H9 (cell line): ENCODE data around the gene BHLHA15. TPM values are rescaled to one million over a fixed set of nuclear protein-coding genes. Genes with fewer than 3 reads are reported as not detected.

ENCODE experiments used
- DNase-seq: peaks from one replicate; pipeline ENCODE4 v3.0.0-alpha.2; 2017
- H2AFZ ChIP-seq: one replicate; pipeline ENCODE4 v1.6.1; 2013; ENCODE audit warnings: mild to moderate bottlenecking, low read length, control low read depth, moderate library complexity
- H2AK5ac ChIP-seq: 2 replicates; pipeline ENCODE4 v1.6.1; 2013; ENCODE audit warnings: low read length, control low read depth, mixed read lengths; ENCODE audit not compliant: insufficient read length
- H2BK120ac ChIP-seq: one replicate; pipeline ENCODE4 v1.6.1; 2013; ENCODE audit warnings: low read depth, mild to moderate bottlenecking, low read length, control low read depth, inconsistent platforms; ENCODE audit not compliant: poor library complexity, severe bottlenecking
- H2BK12ac ChIP-seq: 2 replicates; pipeline ENCODE4 v1.6.1; 2013; ENCODE audit warnings: low read length, control low read depth, mixed read lengths, low read depth; ENCODE audit not compliant: insufficient read length
- H2BK15ac ChIP-seq: 2 replicates; pipeline ENCODE4 v1.6.1; 2013; ENCODE audit warnings: low read depth, low read length, control low read depth
- H2BK20ac ChIP-seq: one replicate; pipeline ENCODE4 v1.6.1; 2013; ENCODE audit warnings: low read depth, mild to moderate bottlenecking, low read length, control low read depth, inconsistent platforms; ENCODE audit not compliant: poor library complexity, severe bottlenecking
- H2BK5ac ChIP-seq: 2 replicates; pipeline ENCODE4 v1.6.1; 2013; ENCODE audit warnings: low read length, control low read depth, mixed read lengths; ENCODE audit not compliant: insufficient read length
- H3K14ac ChIP-seq: 2 replicates; pipeline ENCODE4 v1.6.1; 2013; ENCODE audit warnings: low read length, control low read depth; ENCODE audit not compliant: insufficient read depth
- H3K18ac ChIP-seq: 2 replicates; pipeline ENCODE4 v1.6.1; 2013; ENCODE audit warnings: low read depth, mild to moderate bottlenecking, mixed read lengths, low read length, control low read depth; ENCODE audit not compliant: insufficient read length
- H3K23ac ChIP-seq: 2 replicates; pipeline ENCODE4 v1.6.1; 2013; ENCODE audit warnings: low read length, control low read depth, mixed read lengths, low read depth; ENCODE audit not compliant: insufficient read length
- H3K23me2 ChIP-seq: 2 replicates; pipeline ENCODE4 v1.6.1; 2013; ENCODE audit warnings: low read depth, mild to moderate bottlenecking, mixed read lengths, low read length, control low read depth; ENCODE audit not compliant: insufficient read length, poor library complexity, severe bottlenecking
- H3K27ac ChIP-seq: 2 replicates; pipeline ENCODE4 v1.5.1; 2013; ENCODE audit warnings: low read length, control low read depth, mixed read lengths, low read depth; ENCODE audit not compliant: insufficient read length
- H3K27me3 ChIP-seq: 2 replicates; pipeline ENCODE4 v1.6.1; 2013; ENCODE audit warnings: low read length, control low read depth, inconsistent platforms; ENCODE audit not compliant: insufficient read depth
- H3K4ac ChIP-seq: 2 replicates; pipeline ENCODE4 v1.6.1; 2013; ENCODE audit warnings: low read depth, mild to moderate bottlenecking, control low read depth, inconsistent platforms, low read length, moderate library complexity
- H3K4me1 ChIP-seq: 2 replicates; pipeline ENCODE4 v1.6.1; 2013; ENCODE audit warnings: low read length, control low read depth, inconsistent platforms; ENCODE audit not compliant: insufficient read depth
- H3K4me2 ChIP-seq: 2 replicates; pipeline ENCODE4 v1.6.1; 2013; ENCODE audit warnings: low read length, control low read depth, mixed read lengths; ENCODE audit not compliant: insufficient read length, insufficient read depth
- H3K56ac ChIP-seq: 2 replicates; pipeline ENCODE4 v1.6.1; 2013; ENCODE audit warnings: low read depth, mild to moderate bottlenecking, mixed read lengths, low read length, control low read depth; ENCODE audit not compliant: insufficient read length
- H3K79me1 ChIP-seq: 2 replicates; pipeline ENCODE4 v1.6.1; 2013; ENCODE audit warnings: low read depth, mild to moderate bottlenecking, moderate library complexity, low read length, control low read depth, inconsistent platforms; ENCODE audit not compliant: insufficient read depth, poor library complexity, severe bottlenecking
- H3K79me2 ChIP-seq: 2 replicates; pipeline ENCODE4 v1.6.1; 2013; ENCODE audit warnings: low read length, control low read depth, inconsistent platforms; ENCODE audit not compliant: insufficient read depth
- H3K9ac ChIP-seq: 2 replicates; pipeline ENCODE4 v1.6.1; 2013; ENCODE audit warnings: low read length, control low read depth, mixed read lengths; ENCODE audit not compliant: insufficient read length; ENCODE audit errors: extremely low read depth
- H3K9me3 ChIP-seq: one replicate; pipeline ENCODE4 v1.6.1; 2013; ENCODE audit warnings: low read depth, low read length, inconsistent platforms; ENCODE audit not compliant: control insufficient read depth
- H3T11ph ChIP-seq: one replicate; pipeline ENCODE4 v1.6.1; 2013; ENCODE audit warnings: mild to moderate bottlenecking, low read length, control low read depth, inconsistent platforms
- H4K20me1 ChIP-seq: one replicate; pipeline ENCODE4 v1.6.1; 2013; ENCODE audit not compliant: control insufficient read depth, insufficient read length, insufficient read depth
- H4K5ac ChIP-seq: 2 replicates; pipeline ENCODE4 v1.6.1; 2013; ENCODE audit warnings: low read depth, mild to moderate bottlenecking, mixed read lengths, low read length, control low read depth; ENCODE audit not compliant: insufficient read length
- H4K8ac ChIP-seq: replicated peaks from 2 replicates; pipeline ENCODE4 v1.6.1; 2013; ENCODE audit warnings: low read length, control low read depth, mixed read lengths, low read depth; ENCODE audit not compliant: insufficient read length
- H4K91ac ChIP-seq: 2 replicates; pipeline ENCODE4 v1.6.1; 2013; ENCODE audit warnings: low read depth, mild to moderate bottlenecking, moderate library complexity, mixed read lengths, low read length, control low read depth; ENCODE audit not compliant: insufficient read length
- H3K27ac Mint-ChIP-seq, 3 experiments: 2 replicates in 2 of 3; 3 replicates in 1 of 3; pipeline ENCODE4 v1.8.0; 2020 to 2021; ENCODE audit warnings: mixed read lengths in 3 of 3, mild to moderate bottlenecking in 1 of 3, moderate library complexity in 1 of 3
- H3K27me3 Mint-ChIP-seq: 2 replicates; pipeline ENCODE4 v1.8.0; 2021; ENCODE audit warnings: low read depth, mild to moderate bottlenecking, moderate library complexity, mixed read lengths
- H3K36me3 Mint-ChIP-seq, 3 experiments: 2 replicates in 2 of 3; 3 replicates in 1 of 3; pipeline ENCODE4 v1.8.0; 2020 to 2021; ENCODE audit warnings: low read depth in 3 of 3, mixed read lengths in 3 of 3; ENCODE audit not compliant: insufficient read depth in 1 of 3
- H3K4me1 Mint-ChIP-seq, 2 experiments: 2 replicates each; pipeline ENCODE4 v1.8.0; 2020; ENCODE audit warnings: mixed read lengths in 2 of 2
- H3K4me3 Mint-ChIP-seq, 2 experiments: 2 replicates in 1 of 2; 3 replicates in 1 of 2; pipeline ENCODE4 v1.8.0; 2020 to 2021; ENCODE audit warnings: mild to moderate bottlenecking in 2 of 2, mixed read lengths in 2 of 2, moderate library complexity in 1 of 2
- H3K9me3 Mint-ChIP-seq, 2 experiments: 2 replicates in 1 of 2; 3 replicates in 1 of 2; pipeline ENCODE4 v1.8.0; 2020; ENCODE audit warnings: mild to moderate bottlenecking in 2 of 2, mixed read lengths in 2 of 2, moderate library complexity in 1 of 2
- CTCF ChIP-seq: fragments of 200-600 bp; sonication (generic); conservative IDR thresholded peaks from 3 replicates; pipeline ENCODE4 v1.8.0; 2021; ENCODE audit warnings: antibody characterized with exemption, mild to moderate bottlenecking
- WGBS: extraction: QIAGEN DNeasy Blood & Tissue Kit; methylation state at CpG from one replicate; pipeline ENCODE4 v1.1.7; 2013; ENCODE audit warnings: missing lambda C conversion rate, low lambda C conversion rate, mixed read lengths; ENCODE audit not compliant: insufficient read length; ENCODE audit errors: extremely low coverage; 5-methylcytosine and 5-hydroxymethylcytosine counted together
- total RNA-seq: library from RNA; stranded (reverse); gene quantifications from 2 replicates; pipeline ENCODE4 v1.2.1, GENCODE V29; 2021

Gene BHLHA15
- total RNA-seq, 1 experiment from 2014 or later, result 1.4 TPM

- no peak overlapping the region for H2BK120ac ChIP-seq
- no peak overlapping the region for H3K27ac ChIP-seq
- no peak for TF ChIP-seq CTCF
- no peaks in the 10 kb centered on the region for H3K27me3 Mint-ChIP-seq
- H3K79me2 ChIP-seq, result no peaks in the 10 kb centered on the region
- H3K9ac ChIP-seq, result peak overlapping the region; percentile 5
- no peak for DNase-seq
- H3K4me1 ChIP-seq, result no peaks in the 10 kb centered on the region
- H2AFZ ChIP-seq, result no peak overlapping the region
- peak overlapping the region; percentile 96 to 97 for H3K4me3 Mint-ChIP-seq
- H3K79me1 ChIP-seq, result no peaks in the 10 kb centered on the region
- peaks cover 6% of the 10 kb centered on the region for H3K23me2 ChIP-seq
- H4K20me1 ChIP-seq, result no peaks in the 10 kb centered on the region
- peak overlapping the region; percentile 65 for H3K4me2 ChIP-seq
- H3K9me3 Mint-ChIP-seq, result no peaks in the 10 kb centered on the region
- H4K8ac ChIP-seq, result no peak overlapping the region
- no peak overlapping the region for H2BK12ac ChIP-seq
- H3K27ac Mint-ChIP-seq, result no peak overlapping the region
- H3K4ac ChIP-seq, result no peak overlapping the region
- no peak overlapping the region for H3K18ac ChIP-seq
- H3K9me3 ChIP-seq, result no peaks in the 10 kb centered on the region
- H3K56ac ChIP-seq, result no peak overlapping the region
- no peak overlapping the region for H2BK20ac ChIP-seq
- H3K23ac ChIP-seq, result no peak overlapping the region
- H3K4me1 Mint-ChIP-seq, result peaks cover 14 to 19% of the 10 kb centered on the region in 2 experiments
- H4K91ac ChIP-seq, result no peak overlapping the region
- no peak overlapping the region for H4K5ac ChIP-seq
- no peak overlapping the region for H3K14ac ChIP-seq
- no peak overlapping the region for H2BK15ac ChIP-seq
- H3T11ph ChIP-seq, result no peak overlapping the region
- no CpG with 5 or more reads among the region's 9 CpGs for WGBS
- no peaks in the 10 kb centered on the region for H3K27me3 ChIP-seq
- no peak overlapping the region for H2AK5ac ChIP-seq
- no peaks in the 10 kb centered on the region; a peak in 2 of 7 replicates for H3K36me3 Mint-ChIP-seq
- H2BK5ac ChIP-seq, result no peak overlapping the region
These were observed 40.0 kb downstream of the BHLHA15 start for GRCh38 chr7:98251231-98251600.
